GM12878 (cell line): ENCODE data around the gene HS6ST3. TPM values are rescaled to one million over a fixed set of nuclear protein-coding genes. Genes with fewer than 3 reads are reported as not detected.

ENCODE experiments used
- ATAC-seq: fragments of 200-7000 bp; cut with Tn5 transposase; 3 replicates; pipeline ENCODE4 v1.9.1; 2020; ENCODE audit warnings: mild to moderate bottlenecking, moderate library complexity
- BruUV-seq: library from RNA; stranded (reverse); fragments of 400-500 nt; replicated peaks from 2 replicates; lab custom pipeline; 2021; lab: Mats Ljungman, UMichigan
- CTCF ChIA-PET: fragments of 300-600 bp; sonication (Branson Sonifier 250); formaldehyde crosslinking; extraction: SDS; loops from one replicate; lab custom pipeline; 2021; ENCODE audit warnings: inconsistent platforms; lab: Yijun Ruan, JAX
- POLR2A ChIA-PET: fragments of 350-600 bp; formaldehyde crosslinking; extraction: SDS; loops from one replicate; lab custom pipeline; 2021; ENCODE audit warnings: inconsistent platforms; lab: Charles Lee
- RAD21 ChIA-PET: fragments of 300-600 bp; sonication (Branson Sonifier 250); formaldehyde crosslinking; loops from one replicate; lab custom pipeline; 2023; ENCODE audit warnings: antibody characterized with exemption; ENCODE audit not compliant: unreplicated experiment; lab: Charles Lee
- SMC1A ChIA-PET: fragments of 300-600 bp; sonication (Branson Sonifier 250); formaldehyde crosslinking; loops from one replicate; lab custom pipeline; 2023; ENCODE audit not compliant: unreplicated experiment, uncharacterized antibody; lab: Charles Lee
- DNase-seq: peaks from one replicate; pipeline ENCODE4 v3.0.0-alpha.2; 2011; ENCODE audit warnings: low read depth, low spot score
- FAIRE-seq: peaks from 3 replicates; lab custom pipeline; 2011; peaks lifted over from hg19 to GRCh38; lab: Jason Lieb, UNC
- H2AFZ ChIP-seq: 2 replicates; pipeline ENCODE4 v1.6.0; 2011; ENCODE audit warnings: low read depth, low read length, control low read depth; ENCODE audit not compliant: control insufficient read depth
- H3K27ac ChIP-seq: 2 replicates; pipeline ENCODE4 v1.5.1; 2011; ENCODE audit warnings: control low read depth; ENCODE audit not compliant: control insufficient read depth, insufficient read depth
- H3K27me3 ChIP-seq, 2 experiments: replicated peaks in 1 of 2; 2 replicates each; pipeline versions ENCODE4 v1.6.0 to v1.6.1; 2011; ENCODE audit warnings: low read length in 1 of 2; ENCODE audit not compliant: control insufficient read depth in 2 of 2, insufficient read depth in 2 of 2
- H3K36me3 ChIP-seq, 2 experiments: 2 replicates each; pipeline ENCODE4 v1.5.1; 2011; ENCODE audit warnings: low read length in 1 of 2; ENCODE audit not compliant: control insufficient read depth in 2 of 2, insufficient read depth in 2 of 2
- H3K4me1 ChIP-seq: 2 replicates; pipeline ENCODE4 v1.6.1; 2011; ENCODE audit warnings: mild to moderate bottlenecking, low read length, moderate library complexity, mixed read lengths; ENCODE audit not compliant: control insufficient read depth, insufficient read depth
- H3K4me2 ChIP-seq: 2 replicates; pipeline ENCODE4 v1.6.0; 2011; ENCODE audit warnings: control low read depth; ENCODE audit not compliant: control insufficient read depth, insufficient read depth
- H3K4me3 ChIP-seq: fragments of 200-600 bp; sonication (generic); 2 replicates; pipeline ENCODE4 v1.5.1; 2016
- H3K79me2 ChIP-seq: 2 replicates; pipeline ENCODE4 v1.6.0; 2011; ENCODE audit warnings: low read length; ENCODE audit not compliant: control insufficient read depth, insufficient read depth
- H3K9ac ChIP-seq: 2 replicates; pipeline ENCODE4 v1.8.0; 2011; ENCODE audit warnings: low read length, control low read depth, mixed read lengths; ENCODE audit not compliant: control insufficient read depth, insufficient read depth
- H3K9me3 ChIP-seq: replicated peaks from 3 replicates; pipeline ENCODE4 v1.5.1; 2011; ENCODE audit warnings: mild to moderate bottlenecking, low read length; ENCODE audit not compliant: control insufficient read depth, insufficient read depth
- H4K20me1 ChIP-seq: 2 replicates; pipeline ENCODE4 v1.6.0; 2011; ENCODE audit not compliant: control insufficient read depth, insufficient read depth
- CEBPZ ChIP-seq: fragments of 150-350 bp; IDR thresholded peaks from 2 replicates; pipeline ENCODE4 v1.6.1; 2016; ENCODE audit warnings: low read depth, low read length
- CTCF ChIP-seq, 3 experiments: IDR thresholded peaks in 2 of 3; conservative IDR thresholded peaks in 1 of 3; 2 replicates each; pipeline ENCODE4 v1.5.1; 2011; ENCODE audit warnings: low read depth in 3 of 3, low read length in 3 of 3, mild to moderate bottlenecking in 3 of 3, control low read depth in 2 of 3, moderate library complexity in 2 of 3, inconsistent platforms in 1 of 3, mixed read lengths in 1 of 3; ENCODE audit not compliant: control insufficient read depth in 2 of 3, insufficient read depth in 1 of 3; ENCODE audit errors: extremely low read depth in 1 of 3
- LARP7 ChIP-seq: fragments of 450-650 bp; IDR thresholded peaks from 2 replicates; pipeline ENCODE4 v1.6.1; 2017; ENCODE audit warnings: mild to moderate bottlenecking
- NR2C1 ChIP-seq: fragments of 450-650 bp; IDR thresholded peaks from 2 replicates; pipeline ENCODE4 v1.6.1; 2017; ENCODE audit warnings: antibody characterized with exemption, mild to moderate bottlenecking, moderate library complexity
- POLR2AphosphoS5 ChIP-seq: IDR thresholded peaks from 2 replicates; pipeline ENCODE4 v1.6.1; 2011; ENCODE audit warnings: mild to moderate bottlenecking, low read length, inconsistent platforms
- YBX1 ChIP-seq: fragments of 450-650 bp; IDR thresholded peaks from 2 replicates; pipeline ENCODE4 v1.6.1; 2016; ENCODE audit warnings: antibody characterized with exemption
- ZNF687 ChIP-seq: fragments of 450-650 bp; IDR thresholded peaks from 2 replicates; pipeline ENCODE4 v1.6.1; 2017; ENCODE audit warnings: mild to moderate bottlenecking, moderate library complexity
- WGBS: methylation state at CpG from one replicate; pipeline ENCODE4 v1.1.6; 2016; ENCODE audit warnings: low lambda C conversion rate; ENCODE audit not compliant: insufficient replicate concordance, insufficient coverage; ENCODE audit errors: missing lambda C conversion rate; 5-methylcytosine and 5-hydroxymethylcytosine counted together
- in situ Hi-C: fragments of 300-500 bp; cut with MboI; formaldehyde crosslinking; loops from 9 replicates; pipeline ENCODE4 v1.14.3; 2018; ENCODE audit warnings: mixed read lengths
- intact Hi-C: fragments of 100-400 bp; cut with micrococcal nuclease; formaldehyde crosslinking; loops from one replicate; pipeline ENCODE4 v1.14.2; 2022; ENCODE audit not compliant: unreplicated experiment
- polyA plus RNA-seq, 11 experiments: library from polyadenylated mRNA; depleted of rRNA in 4 of 11; unstranded in 6 of 11; stranded (reverse) in 5 of 11; fragments of >200 nt; fragmentation: Nextera tagmentation in 4 of 11; fragmentation: Illumina TruSeq in 1 of 11; extraction: Ambion mirVana in 4 of 11; extraction: Trizol in 1 of 11; gene quantifications; 1 replicate in 1 of 11; 2 replicates in 10 of 11; pipeline versions ENCODE4 v1.2.1 to v1.2.3, GENCODE V29; 2011 to 2016; ENCODE audit warnings: inconsistent platforms in 2 of 11, missing spikeins in 2 of 11, low read depth in 1 of 11
- total RNA-seq, 4 experiments: library from RNA; depleted of rRNA in 3 of 4; stranded (reverse); fragments of >200 nt in 3 of 4; fragmentation: Illumina TruSeq in 1 of 4; extraction: Trizol in 1 of 4; gene quantifications; 2 replicates each; pipeline versions ENCODE4 v1.2.1 to v1.2.3, GENCODE V29; 2013 to 2021

The HS6ST3 gene
- total and polyA plus RNA-seq, 10 of the 15 experiments (the other 5 are each of a cell fraction or from before 2014, with no cell fraction given), result under 0.01 to 2.9 TPM; not detected in 8

- Histone ChIP-seq H3K4me2 (no peak overlapping the region), H2AFZ (no peak overlapping the region), H3K4me1 (no peaks in the 10 kb centered on the region), H4K20me1 (no peaks in the 10 kb centered on the region), H3K9ac (no peak overlapping the region), H3K4me3 (no peak overlapping the region), H3K36me3 (no peaks in the 10 kb centered on the region), H3K9me3 (no peaks in the 10 kb centered on the region), H3K27ac (no peak overlapping the region), H3K79me2 (no peaks in the 10 kb centered on the region), H3K27me3 (no peaks in the 10 kb centered on the region)
- CTCF ChIA-PET, result no interaction called here
- 24% methylated on average over 7 of the region's 7 CpGs for WGBS
- no TSS peak for BruUV-seq
- TF ChIP-seq CTCF (IDR thresholded peaks at IDR 0.05 in 2 of 3, conservative IDR thresholded peaks at IDR 0.05 in 1 of 3; ENCODE audit: control insufficient read depth in 2 of 3, extremely low read depth in 1 of 3, insufficient read depth in 1 of 3, low read depth in 3 of 3, low read length in 3 of 3) (no peak), ZNF687 (no peak), YBX1 (no peak), LARP7 (no peak), POLR2AphosphoS5 (no peak), NR2C1 (no peak), CEBPZ (no peak)
- in situ Hi-C loops (no loop called here), intact Hi-C loops (no loop called here)
- FAIRE-seq (no peak), ATAC-seq (no peak), DNase-seq (no peak)
- RAD21 ChIA-PET, result no interaction called here
- POLR2A ChIA-PET, result no interaction called here
- SMC1A ChIA-PET, result no interaction called here
Observed at GRCh38 chr13:96294930-96295881, 205.3 kb downstream of the HS6ST3 start.
